H1 (cell line): ENCODE data around the gene TCF4. TPM values are rescaled to one million over a fixed set of nuclear protein-coding genes. Genes with fewer than 3 reads are reported as not detected.

Experiments used
- CTCF ChIA-PET: fragments of 300-600 bp; sonication (Branson Sonifier 250); formaldehyde crosslinking; loops from one replicate; lab custom pipeline; 2021; ENCODE audit not compliant: partially characterized antibody; lab: Charles Lee
- POLR2A ChIA-PET: fragments of 300-600 bp; sonication (Branson Sonifier 250); formaldehyde crosslinking; loops from one replicate; lab custom pipeline; 2021; ENCODE audit warnings: inconsistent platforms; ENCODE audit not compliant: partially characterized antibody; lab: Charles Lee
- DNase-seq, 2 experiments: peaks; one replicate each; pipeline versions ENCODE4 v3.0.0 to v3.0.0-alpha.2; 2010 to 2022; ENCODE audit warnings: low spot score in 2 of 2, low read depth in 1 of 2, mixed read lengths in 1 of 2
- FAIRE-seq: peaks from 2 replicates; lab custom pipeline; 2011; peaks lifted over from hg19 to GRCh38; lab: Jason Lieb, UNC
- H2AFZ ChIP-seq: 2 replicates; pipeline ENCODE4 v1.8.1; 2012; ENCODE audit warnings: low read length, inconsistent platforms
- H2AK5ac ChIP-seq: 2 replicates; pipeline ENCODE4 v1.6.1; 2013; ENCODE audit warnings: low read depth, low read length
- H2BK120ac ChIP-seq: replicated peaks from 2 replicates; pipeline ENCODE3; 2013; ENCODE audit warnings: low read depth, low read length, inconsistent platforms
- H2BK12ac ChIP-seq: 2 replicates; pipeline ENCODE4 v1.6.1; 2013; ENCODE audit warnings: low read depth, low read length
- H2BK15ac ChIP-seq: 2 replicates; pipeline ENCODE4 v1.6.1; 2013; ENCODE audit warnings: low read length
- H2BK20ac ChIP-seq: 2 replicates; pipeline ENCODE4 v1.6.1; 2013; ENCODE audit warnings: low read length
- H2BK5ac ChIP-seq: 2 replicates; pipeline ENCODE4 v1.6.1; 2013; ENCODE audit warnings: low read depth, low read length
- H3K14ac ChIP-seq: 2 replicates; pipeline ENCODE4 v1.6.1; 2013; ENCODE audit warnings: inconsistent platforms; ENCODE audit not compliant: insufficient read length
- H3K18ac ChIP-seq: 2 replicates; pipeline ENCODE4 v1.6.1; 2013; ENCODE audit warnings: low read length; ENCODE audit errors: extremely low read depth
- H3K23ac ChIP-seq: 2 replicates; pipeline ENCODE4 v1.6.1; 2013; ENCODE audit warnings: inconsistent platforms; ENCODE audit not compliant: insufficient read length
- H3K23me2 ChIP-seq: 2 replicates; pipeline ENCODE4 v1.6.1; 2013; ENCODE audit warnings: low read depth, low read length
- H3K27ac ChIP-seq: 2 replicates; pipeline ENCODE4 v1.6.1; 2011; ENCODE audit warnings: low read depth, low read length, inconsistent platforms
- H3K27me3 ChIP-seq, 4 experiments: replicated peaks in 1 of 4; 1 replicate in 1 of 4; 2 replicates in 3 of 4; pipeline versions ENCODE4 v1.6.1 to v1.8.1; 2011 to 2013; ENCODE audit warnings: low read length in 3 of 4, mild to moderate bottlenecking in 3 of 4, inconsistent platforms in 2 of 4, mixed read lengths in 2 of 4, moderate library complexity in 1 of 4; ENCODE audit not compliant: control insufficient read depth in 3 of 4, insufficient read depth in 3 of 4; ENCODE audit errors: extremely low read depth in 1 of 4
- H3K36me3 ChIP-seq, 4 experiments: 2 replicates each; pipeline versions ENCODE4 v1.6.1 to v1.8.1; 2011 to 2013; ENCODE audit warnings: mild to moderate bottlenecking in 4 of 4, low read length in 3 of 4, moderate library complexity in 2 of 4, control low read depth in 1 of 4, inconsistent platforms in 1 of 4; ENCODE audit not compliant: insufficient read depth in 4 of 4, control insufficient read depth in 2 of 4
- H3K4ac ChIP-seq: replicated peaks from 2 replicates; pipeline ENCODE3; 2013; ENCODE audit warnings: low read length, low read depth, mixed read lengths, inconsistent platforms; ENCODE audit not compliant: insufficient read length
- H3K4me1 ChIP-seq, 4 experiments: replicated peaks in 1 of 4; 1 replicate in 1 of 4; 2 replicates in 3 of 4; pipeline versions ENCODE4 v1.6.1 to v1.8.1; 2011 to 2013; ENCODE audit warnings: low read length in 3 of 4, inconsistent platforms in 2 of 4, mixed read lengths in 1 of 4; ENCODE audit not compliant: insufficient read depth in 4 of 4, control insufficient read depth in 3 of 4
- H3K4me2 ChIP-seq, 2 experiments: 2 replicates each; pipeline versions ENCODE4 v1.6.1 to v1.8.1; 2011 to 2013; ENCODE audit warnings: low read depth in 2 of 2, low read length in 2 of 2, control low read depth in 1 of 2, inconsistent platforms in 1 of 2, mild to moderate bottlenecking in 1 of 2; ENCODE audit not compliant: insufficient read depth in 1 of 2
- H3K4me3 ChIP-seq, 4 experiments: fragments of 200-600, 300-600 bp in 1 of 4; sonication (generic), shearing (Covaris generic), sonication (Bioruptor Twin) in 1 of 4; 2 replicates each; pipeline versions ENCODE4 v1.5.1 to v1.8.1; 2011 to 2016; ENCODE audit warnings: low read length in 4 of 4, low read depth in 3 of 4, control low read depth in 2 of 4, inconsistent platforms in 2 of 4, mild to moderate bottlenecking in 2 of 4, mixed read lengths in 1 of 4, moderate library complexity in 1 of 4; ENCODE audit not compliant: insufficient read depth in 2 of 4; ENCODE audit errors: extremely low read depth in 1 of 4
- H3K56ac ChIP-seq: replicated peaks from 2 replicates; pipeline ENCODE3; 2013; ENCODE audit warnings: low read depth, mild to moderate bottlenecking, mixed read lengths, low read length, inconsistent platforms; ENCODE audit not compliant: insufficient read length
- H3K79me1 ChIP-seq: 2 replicates; pipeline ENCODE4 v1.6.1; 2013; ENCODE audit warnings: low read depth, low read length, control low read depth
- H3K79me2 ChIP-seq, 2 experiments: 2 replicates each; pipeline versions ENCODE4 v1.6.1 to v1.8.1; 2012 to 2013; ENCODE audit warnings: low read length in 2 of 2, mild to moderate bottlenecking in 2 of 2, inconsistent platforms in 1 of 2; ENCODE audit not compliant: insufficient read depth in 2 of 2, control insufficient read depth in 1 of 2
- H3K9ac ChIP-seq, 4 experiments: replicated peaks in 1 of 4; 1 replicate in 1 of 4; 2 replicates in 3 of 4; pipeline versions ENCODE4 v1.6.1 to v1.8.1; 2011 to 2013; ENCODE audit warnings: low read depth in 3 of 4, low read length in 3 of 4, control low read depth in 2 of 4, mild to moderate bottlenecking in 2 of 4, moderate library complexity in 2 of 4, inconsistent platforms in 1 of 4; ENCODE audit errors: extremely low read depth in 1 of 4
- H3K9me3 ChIP-seq, 2 experiments: 2 replicates each; pipeline versions ENCODE4 v1.6.1 to v1.8.1; 2012 to 2013; ENCODE audit warnings: mild to moderate bottlenecking in 2 of 2, moderate library complexity in 2 of 2, control low read depth in 1 of 2, inconsistent platforms in 1 of 2, low read depth in 1 of 2, low read length in 1 of 2, mixed read lengths in 1 of 2; ENCODE audit not compliant: insufficient read depth in 2 of 2
- H4K20me1 ChIP-seq, 2 experiments: replicated peaks in 1 of 2; 2 replicates each; pipeline versions ENCODE3 to v1.8.1; 2011 to 2013; ENCODE audit warnings: inconsistent platforms in 2 of 2, low read length in 2 of 2, mild to moderate bottlenecking in 1 of 2; ENCODE audit not compliant: insufficient read depth in 2 of 2, control insufficient read depth in 1 of 2
- H4K5ac ChIP-seq: 2 replicates; pipeline ENCODE4 v1.6.1; 2013; ENCODE audit warnings: low read length, low read depth, mixed read lengths, inconsistent platforms; ENCODE audit not compliant: insufficient read length
- H4K8ac ChIP-seq: 2 replicates; pipeline ENCODE4 v1.8.0; 2013; ENCODE audit warnings: mild to moderate bottlenecking, moderate library complexity, low read length, inconsistent platforms; ENCODE audit not compliant: insufficient read depth; ENCODE audit errors: extremely low read depth
- H4K91ac ChIP-seq: replicated peaks from 2 replicates; pipeline ENCODE3; 2013; ENCODE audit warnings: low read length, mixed read lengths, inconsistent platforms; ENCODE audit not compliant: insufficient read length
- ATF3 ChIP-seq: IDR thresholded peaks from 2 replicates; pipeline ENCODE4 v1.6.1; 2011; ENCODE audit warnings: low read depth, mild to moderate bottlenecking, low read length; ENCODE audit not compliant: insufficient read depth
- CBX8 ChIP-seq: fragments of 300-800, 300-1000 bp; sonication (generic); IDR thresholded peaks from 2 replicates; pipeline ENCODE4 v1.7.1; 2016; ENCODE audit warnings: low read depth, low read length, borderline replicate concordance
- SP4 ChIP-seq: IDR thresholded peaks from 2 replicates; pipeline ENCODE4 v1.6.1; 2012; ENCODE audit warnings: low read length, inconsistent platforms
- WGBS, 2 experiments: shearing (Covaris generic) in 1 of 2; methylation state at CpG; one replicate each; pipeline versions ENCODE4 v1.1.6 to v1.1.7; 2013 to 2015; ENCODE audit warnings: low lambda C conversion rate in 2 of 2, mixed read lengths in 2 of 2, inconsistent platforms in 1 of 2, low coverage in 1 of 2, missing lambda C conversion rate in 1 of 2; ENCODE audit not compliant: insufficient replicate concordance in 2 of 2, insufficient coverage in 1 of 2, insufficient read length in 1 of 2; ENCODE audit errors: extremely low coverage in 1 of 2, missing lambda C conversion rate in 1 of 2; 5-methylcytosine and 5-hydroxymethylcytosine counted together
- polyA plus RNA-seq, 7 experiments: library from polyadenylated mRNA; depleted of rRNA in 3 of 7; stranded (reverse) in 5 of 7; unstranded in 2 of 7; fragments of >200 nt in 5 of 7; fragments of 200-250 nt in 2 of 7; gene quantifications; 1 replicate in 5 of 7; 2 replicates in 1 of 7; 4 replicates in 1 of 7; pipeline versions ENCODE4 v1.2.1 to v1.2.3, GENCODE V29; 2011 to 2013; ENCODE audit warnings: missing spikeins in 2 of 7, mixed read lengths in 2 of 7
- total RNA-seq: library from RNA; stranded (reverse); fragmentation: NEBNext Ultra II Directional; extraction: Animal tissue kit (Norgen Biotek cat#: 25700); gene quantifications from 2 replicates; pipeline ENCODE4 v1.2.1, GENCODE V29; 2021

Gene TCF4
- total and polyA plus RNA-seq, 2 of the 8 experiments (the other 6 are each of a cell fraction or from before 2014, with no cell fraction given), result 59.3 to 118 TPM

DNA sequence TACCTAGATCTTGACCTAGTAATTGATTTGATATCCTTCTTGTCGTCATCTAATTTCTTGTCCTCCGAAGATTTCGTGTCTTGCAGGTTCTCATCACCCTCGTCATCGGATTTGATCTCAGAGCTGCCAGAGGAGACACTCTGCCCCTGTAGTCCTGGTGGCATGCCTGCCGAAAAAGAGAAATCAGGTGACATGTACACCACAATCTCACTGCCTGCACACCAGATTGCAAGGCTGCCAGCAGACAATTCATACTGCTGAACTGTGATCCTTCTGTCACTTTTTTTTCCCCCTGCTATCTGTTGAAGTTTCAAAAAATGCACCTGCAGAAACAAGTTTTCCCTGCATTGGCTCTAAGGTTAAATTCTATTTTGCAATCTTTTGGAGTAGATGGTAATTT lies 355.5 kb downstream of the TCF4 start:
- Histone ChIP-seq H2BK20ac (no peak overlapping the region), H3K56ac (no peak overlapping the region), H3K79me2 (no peaks in the 10 kb centered on the region), H3K4ac (no peak overlapping the region), H4K5ac (no peak overlapping the region), H4K8ac (no peak overlapping the region; the same call in 1 of the 2 replicates), H3K18ac (no peak overlapping the region), H3K4me1 (peaks cover 0 to 3% (median 1%) of the 10 kb centered on the region in 4 experiments; a peak in 1 of 7 replicates), H3K4me2 (no peak overlapping the region), H3K9me3 (no peaks in the 10 kb centered on the region), H4K20me1 (no peaks in the 10 kb centered on the region), H3K27me3 (no peaks in the 10 kb centered on the region), H3K27ac (no peak overlapping the region), H3K79me1 (no peaks in the 10 kb centered on the region), H2AK5ac (no peak overlapping the region), H2BK120ac (no peak overlapping the region), H2BK5ac (no peak overlapping the region), H3K4me3 (no peak overlapping the region), H3K23ac (no peak overlapping the region), H3K14ac (no peak overlapping the region), H4K91ac (no peak overlapping the region), H2BK15ac (no peak overlapping the region), H3K9ac (no peak overlapping the region), H3K23me2 (no peaks in the 10 kb centered on the region), H2AFZ (no peak overlapping the region), H3K36me3 (peaks cover 5 to 55% (median 30%) of the 10 kb centered on the region in 4 experiments; a peak in 7 of 8 replicates), H2BK12ac (no peak overlapping the region)
- ChIA-PET POLR2A (no interaction called here), CTCF (interaction anchor here (3.4 kb wide), 1 partner anchor 12 kb away, joined by 17 read pairs; no protein-coding TSS in a partner anchor)
- no peak for DNase-seq
- 89% methylated on average over 6 of the region's 6 CpGs; no CpG with 5 or more reads in 1 of the 2 experiments for WGBS, 2 experiments
- TF ChIP-seq CBX8 (no peak), ATF3 (no peak), SP4 (no peak)
- no peak for FAIRE-seq
